ENCODE measurements around the gene CRKL.
"Not testable (repeated sequence)": the region's sequence is repeated elsewhere in the genome, so short reads cannot be mapped to it uniquely, and the experiment has no call there.

Gene CRKL

DNA sequence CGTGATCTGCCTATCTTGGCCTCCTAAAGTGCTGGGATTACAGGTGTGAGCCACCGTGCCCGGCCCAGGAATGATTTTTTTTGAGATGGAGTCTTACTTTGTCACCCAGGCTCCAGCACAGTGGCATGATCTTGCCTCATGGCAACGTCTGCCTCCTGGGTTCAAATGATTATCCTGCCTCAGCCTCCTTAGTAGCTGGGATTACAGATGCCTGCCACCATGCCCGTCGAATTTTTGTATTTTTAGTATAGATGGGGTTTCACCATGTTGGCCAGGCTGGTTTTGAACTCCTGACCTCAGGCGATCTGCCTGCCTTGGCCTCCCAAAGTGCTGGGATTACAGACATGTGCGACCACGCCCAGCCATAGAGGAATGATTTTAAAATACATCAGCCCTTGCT is 17.8 kb downstream of the CRKL start:
- not testable (repeated sequence) for DNase-seq

DNA sequence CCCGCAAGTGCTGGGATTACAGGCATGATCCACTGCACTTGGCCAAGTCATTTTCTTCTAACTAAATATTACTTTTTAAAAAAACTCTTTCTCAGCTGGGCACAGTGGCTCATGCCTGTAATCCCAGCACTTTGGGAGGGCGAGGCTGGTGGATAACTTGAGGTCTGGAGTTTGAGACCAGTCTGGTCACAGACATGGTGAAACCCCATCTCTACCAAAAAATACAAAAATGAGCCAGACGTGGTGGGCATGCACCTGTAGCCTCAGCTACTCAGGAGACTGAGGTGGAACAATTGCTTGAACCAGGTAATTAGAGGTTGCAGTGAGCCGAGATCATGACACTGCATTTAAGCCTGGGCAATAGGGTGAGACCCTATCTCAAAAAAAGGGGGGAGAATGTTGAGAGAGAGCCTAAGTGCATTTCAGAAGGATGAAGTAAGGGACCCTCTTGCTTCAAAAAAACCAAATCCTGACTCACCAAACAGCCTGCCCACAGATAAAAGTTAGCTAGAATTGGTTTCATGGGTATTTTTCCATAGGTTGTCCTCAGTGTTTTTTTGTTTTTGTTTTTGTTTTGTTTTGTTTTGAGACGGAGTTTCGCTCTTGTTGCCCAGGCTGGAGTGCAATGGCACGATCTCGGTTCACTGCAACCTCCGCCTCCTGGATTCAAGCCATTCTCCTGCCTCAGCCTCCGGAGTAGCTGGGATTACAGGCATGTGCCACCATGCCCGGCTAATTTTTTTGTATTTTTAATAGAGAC is 18.8 kb downstream of the CRKL start:
- DNase-seq, result not testable (repeated sequence)

DNA sequence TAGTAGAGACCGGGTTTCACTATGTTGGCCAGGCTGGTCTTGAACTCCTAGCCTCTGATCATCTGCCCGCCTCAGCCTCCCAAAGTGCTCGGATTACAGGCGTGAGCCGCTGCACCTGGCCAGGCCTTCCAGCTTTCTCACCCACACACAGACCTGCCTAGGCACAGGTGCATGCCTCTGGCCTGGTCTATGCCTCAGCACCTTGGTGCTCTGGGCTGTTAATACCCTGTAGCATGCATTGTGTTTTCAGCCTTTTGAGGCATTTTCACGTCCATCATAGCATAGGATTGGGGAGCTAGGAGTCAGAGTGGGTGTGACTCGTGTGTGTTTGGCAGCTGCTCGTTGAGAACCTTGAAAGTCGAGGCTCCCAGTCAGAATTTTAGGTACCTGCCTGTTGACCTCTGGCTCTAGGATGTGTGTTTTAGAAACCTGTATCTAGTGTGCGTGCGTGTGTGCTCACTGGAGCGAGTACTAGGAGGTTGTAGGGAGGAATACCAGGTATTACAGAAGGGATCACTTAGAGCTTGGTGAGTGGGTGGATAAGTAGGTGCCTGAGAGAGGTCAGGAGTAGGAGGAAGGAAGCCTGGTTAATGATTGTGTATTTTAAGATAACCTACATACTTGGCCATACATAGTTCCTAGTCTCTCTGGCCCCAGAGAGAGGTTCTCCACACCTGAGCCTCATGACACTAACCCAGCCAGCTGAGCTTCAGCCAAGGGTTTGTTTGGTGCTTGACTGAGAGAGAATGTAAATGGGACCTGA is 20.0 kb downstream of the CRKL start:
- DNase-seq, result no peak

DNA sequence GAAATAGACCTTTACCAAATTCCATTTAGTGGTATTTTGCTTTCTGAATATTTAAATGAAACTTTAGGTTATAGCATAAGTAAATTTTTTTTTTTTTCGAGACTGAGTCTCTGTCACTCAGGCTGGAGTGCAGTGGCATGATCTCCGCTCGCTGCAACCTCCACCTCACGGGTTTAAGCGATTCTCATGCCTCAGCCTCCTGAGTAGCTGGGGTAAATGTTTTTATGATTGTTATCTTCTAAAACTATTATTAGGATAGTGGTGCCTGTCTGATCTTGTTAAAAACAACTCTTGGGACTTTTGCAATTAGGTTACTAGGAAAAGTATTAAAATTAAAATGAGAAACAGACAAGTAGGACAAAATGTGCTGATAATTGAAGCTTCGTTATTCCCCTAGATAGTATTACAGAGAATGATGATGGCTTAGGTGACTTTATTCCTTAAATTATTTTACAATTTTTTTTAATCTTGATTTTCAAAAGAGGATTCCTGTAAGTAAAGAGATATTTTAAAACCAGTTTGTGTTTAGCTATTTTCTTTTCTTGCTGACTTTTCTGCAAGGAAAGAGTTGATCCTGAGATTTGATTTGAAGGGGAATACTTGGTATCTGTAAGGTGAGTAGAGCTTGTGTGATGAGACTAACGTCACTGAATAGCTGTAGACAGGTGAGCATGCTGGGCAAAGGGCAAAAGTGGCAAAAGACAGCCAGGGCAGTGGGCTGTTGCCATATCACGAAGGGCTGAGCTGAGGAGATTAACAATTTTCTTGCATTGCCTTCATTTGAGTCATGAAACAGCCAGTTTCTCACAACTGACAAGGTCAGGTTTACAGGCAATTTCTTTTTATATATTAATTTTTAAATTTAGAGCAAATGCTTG is 20.8 kb downstream of the CRKL start:
- DNase-seq, result no peak

DNA sequence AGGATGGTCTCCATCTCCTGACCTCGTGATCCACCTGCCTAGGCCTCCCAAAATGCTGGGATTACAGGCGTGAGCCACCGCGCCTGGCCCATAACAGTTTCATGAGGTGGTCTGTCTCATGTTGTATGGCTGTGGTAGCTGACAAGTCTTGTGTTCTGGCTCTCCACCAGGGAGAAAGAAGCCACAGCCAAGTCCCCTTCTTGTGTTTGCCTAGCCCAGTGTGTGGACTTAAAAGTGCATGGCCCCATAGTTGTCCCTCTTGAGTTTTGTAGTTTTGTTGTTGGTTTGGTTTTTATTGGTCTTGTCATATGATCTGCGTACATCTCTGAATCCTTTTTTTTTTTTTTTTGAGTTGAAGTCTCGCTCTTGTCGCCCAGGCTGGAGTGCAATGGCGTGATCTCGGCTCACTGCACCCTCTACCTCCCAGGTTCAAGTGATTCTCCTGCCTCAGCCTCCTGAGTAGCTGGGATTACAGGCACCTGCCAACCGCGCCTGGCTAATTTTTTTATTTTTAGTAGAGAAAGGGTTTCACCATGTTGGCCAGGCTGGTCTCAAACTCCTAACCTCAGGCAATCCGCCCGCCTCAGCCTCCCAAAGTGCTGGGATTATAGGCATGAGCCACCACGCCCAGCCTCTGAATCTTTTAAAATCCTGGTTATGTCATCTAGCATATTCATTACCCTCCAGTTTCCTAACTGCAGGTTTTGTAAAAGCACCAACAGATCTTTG is 22.4 kb downstream of the CRKL start:
- DNase-seq, result not testable (repeated sequence)

DNA sequence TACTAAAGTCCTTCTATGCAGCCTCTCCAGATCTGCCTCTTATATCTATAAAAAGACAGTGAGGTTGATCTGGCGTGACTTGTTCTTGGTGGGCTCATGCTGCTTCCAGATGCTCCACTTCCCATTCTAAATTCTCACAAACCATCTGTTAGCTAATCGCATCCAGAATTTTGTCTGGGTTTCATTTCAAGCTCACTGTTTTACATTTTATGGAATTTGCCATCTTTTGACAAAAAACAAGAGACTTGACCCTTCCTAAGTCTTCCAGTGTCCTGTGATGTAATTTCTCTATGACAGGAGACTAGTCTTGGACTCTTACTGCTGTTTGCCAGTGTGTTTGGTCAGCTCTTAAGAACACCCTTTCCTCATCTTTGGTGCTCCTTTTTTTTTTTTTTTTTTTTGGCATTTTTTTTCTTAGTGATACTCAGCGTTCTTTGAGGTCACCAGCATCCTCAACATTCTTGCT is 23.0 kb downstream of the CRKL start:
- no peak for DNase-seq

DNA sequence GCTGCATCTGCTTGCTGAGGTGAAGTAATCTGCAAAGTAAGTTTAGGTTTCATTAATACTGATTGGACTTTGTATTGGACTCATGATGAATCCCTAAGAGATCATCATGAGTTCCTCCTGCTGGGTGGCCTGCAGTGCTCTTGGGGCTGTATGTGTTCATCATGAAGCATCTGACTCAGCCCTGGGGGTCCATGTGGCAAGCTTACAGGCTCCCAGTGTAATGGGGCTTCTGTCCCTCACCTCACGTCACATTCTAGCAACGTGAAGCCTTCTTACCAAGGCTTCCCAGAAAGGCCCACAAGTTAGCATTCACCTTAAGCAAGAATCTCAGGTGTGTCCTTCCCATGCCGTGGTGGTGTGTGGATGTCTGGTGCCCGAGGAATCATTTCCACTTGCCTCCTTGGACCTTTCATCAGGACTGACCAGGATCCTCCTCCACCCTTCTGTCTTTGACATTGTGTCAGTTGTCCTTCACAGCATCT is 23.7 kb downstream of the CRKL start:
- DNase-seq, result no peak

DNA sequence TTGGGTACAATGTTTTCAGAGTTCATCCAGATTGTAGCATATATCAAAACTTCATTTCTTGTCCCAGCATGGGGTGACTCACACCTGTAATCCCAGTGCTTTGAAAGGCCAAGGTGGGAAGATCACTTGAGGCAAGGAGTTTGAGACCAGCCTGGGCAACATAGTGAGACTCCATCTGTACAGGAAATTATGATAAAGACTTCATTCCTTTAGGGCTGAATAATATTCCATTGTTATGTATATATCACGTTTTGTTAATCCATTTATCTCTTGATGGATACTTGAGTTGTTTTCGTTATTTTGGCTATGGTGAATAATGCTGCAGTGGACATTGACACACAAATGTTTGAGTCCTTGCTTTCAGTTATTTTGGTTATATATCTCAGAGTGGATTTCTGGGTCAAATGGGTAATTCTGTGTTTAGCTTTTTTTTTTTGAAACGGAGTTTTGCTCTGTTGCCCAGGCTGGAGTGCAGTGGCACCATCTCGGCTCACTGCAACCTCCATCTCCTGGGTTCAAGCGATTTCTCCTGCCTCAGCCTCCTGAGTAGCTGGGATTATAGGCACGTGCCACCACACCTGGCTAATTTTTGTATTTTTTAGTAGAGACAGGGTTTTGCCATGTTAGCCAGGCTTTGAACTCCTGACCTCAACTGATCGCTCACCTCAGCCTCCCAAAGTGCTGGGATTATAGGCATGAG is 25.1 kb downstream of the CRKL start:
- not testable (repeated sequence) for DNase-seq

DNA sequence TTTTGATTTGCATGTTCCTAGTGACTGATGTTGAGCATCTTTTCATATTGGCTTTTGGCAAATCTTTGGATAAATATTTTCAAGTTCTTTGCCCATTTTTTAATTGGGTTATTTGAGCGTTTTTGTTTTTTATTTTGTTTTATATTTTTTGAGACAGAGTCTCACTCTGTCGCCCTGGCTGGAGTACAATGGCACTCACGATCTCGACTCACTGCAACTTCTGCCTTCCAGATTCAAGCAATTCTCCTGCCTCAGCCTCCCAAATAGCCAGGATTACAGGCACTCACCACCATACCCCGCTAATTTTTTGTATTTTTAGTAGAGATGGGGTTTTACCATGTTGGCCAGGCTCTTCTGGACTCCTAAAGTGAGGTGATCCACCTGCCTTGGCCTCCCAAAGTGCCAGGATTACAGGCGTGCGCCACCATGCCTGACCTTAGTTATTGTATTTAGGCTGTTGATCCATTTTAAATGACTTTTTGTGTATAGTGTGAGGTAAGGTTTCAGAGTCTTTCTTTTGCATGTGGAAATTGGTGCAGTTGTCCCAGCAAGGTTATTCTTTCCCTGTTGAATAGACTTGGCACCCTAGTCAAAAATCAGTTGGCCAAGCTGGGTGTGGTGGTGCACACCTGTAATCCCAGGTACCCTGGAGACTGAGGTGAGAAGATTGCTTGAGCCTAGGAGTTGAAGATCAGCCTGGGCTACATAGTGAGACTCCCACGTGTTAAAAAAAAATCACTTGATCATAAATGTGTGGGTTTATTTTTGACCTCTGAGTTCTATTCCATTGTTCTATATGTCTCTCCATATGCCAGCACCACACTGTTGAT is 26.1 kb downstream of the CRKL start:
- no peak for DNase-seq

DNA sequence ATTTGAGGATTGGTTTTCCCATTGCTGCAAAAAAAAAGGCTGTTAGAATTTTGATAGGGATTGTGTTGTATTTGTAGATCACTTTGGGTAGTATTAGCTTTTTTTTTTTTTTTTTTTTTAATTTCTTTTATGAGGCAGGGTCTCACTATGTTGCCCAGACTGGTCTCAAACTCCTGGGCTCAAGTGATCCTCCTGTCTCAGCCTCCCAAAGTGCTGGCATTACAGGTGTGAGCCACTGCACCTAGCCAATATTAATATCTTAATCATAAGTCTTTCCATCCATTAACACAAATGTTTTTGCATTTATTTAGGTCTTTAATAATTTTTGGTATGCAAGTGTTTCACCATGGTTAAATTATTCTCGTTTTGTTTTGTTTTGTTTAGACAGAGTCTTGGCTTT is 26.8 kb downstream of the CRKL start:
- no peak for DNase-seq

DNA sequence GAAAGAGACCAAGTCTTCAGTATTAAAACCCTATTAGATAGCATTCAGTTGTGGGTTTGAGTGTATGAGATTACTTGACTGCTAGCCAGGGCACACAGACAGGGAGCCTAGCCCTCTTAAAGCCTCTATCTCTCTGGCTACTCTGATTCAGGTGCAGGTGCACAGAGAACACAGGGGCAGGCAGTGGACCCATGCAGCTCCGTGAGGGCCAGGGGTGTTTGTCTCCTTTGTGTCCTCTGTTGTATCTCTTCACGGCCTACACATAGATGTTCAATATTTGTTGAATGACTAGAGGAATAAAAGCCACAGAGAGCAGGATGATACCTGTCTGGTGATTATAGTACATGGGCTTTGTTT is 28.3 kb downstream of the CRKL start:
- no peak for DNase-seq

DNA sequence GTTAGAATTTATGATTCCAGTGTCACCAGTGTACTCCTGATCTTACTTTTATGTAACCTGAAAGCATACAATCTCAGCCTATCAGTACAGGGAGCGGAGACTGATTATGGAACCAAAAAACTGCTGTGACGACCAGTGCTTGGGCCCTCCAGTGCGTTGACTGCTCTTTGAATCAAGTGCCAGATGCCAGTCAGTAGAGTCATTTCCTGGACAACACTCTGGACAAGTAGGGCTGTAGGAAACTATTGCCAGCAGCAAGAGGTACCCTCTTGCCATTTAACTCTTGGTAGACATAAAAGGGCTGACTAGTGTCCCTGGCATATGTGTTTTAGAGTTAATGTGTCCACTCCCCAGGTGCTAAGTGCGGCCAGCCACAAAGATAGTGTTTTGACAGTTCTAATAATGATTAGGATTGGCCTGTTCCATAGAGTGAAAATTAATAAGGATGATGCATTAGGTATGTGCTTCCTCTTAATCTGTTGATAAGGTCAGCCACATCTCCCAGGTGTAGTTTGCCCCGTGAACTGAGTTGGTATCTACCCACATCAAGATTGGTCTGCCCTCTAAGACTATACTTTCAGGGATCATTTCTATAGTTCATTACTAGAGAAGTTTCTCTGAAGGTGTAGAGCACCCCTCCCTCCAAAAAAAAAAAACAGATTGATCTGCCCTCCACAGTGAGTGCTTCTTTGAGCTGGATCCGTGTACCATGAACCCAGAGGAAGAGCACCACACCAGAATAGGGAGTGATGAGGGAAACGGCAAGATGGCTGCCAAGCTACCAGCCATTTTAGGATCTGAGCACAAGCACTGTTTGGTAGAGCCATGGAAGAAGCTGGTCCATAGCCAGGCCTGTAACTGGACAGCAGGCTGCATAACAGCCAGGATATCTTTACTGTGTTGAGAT is 29.1 kb downstream of the CRKL start:
- no peak for DNase-seq

DNA sequence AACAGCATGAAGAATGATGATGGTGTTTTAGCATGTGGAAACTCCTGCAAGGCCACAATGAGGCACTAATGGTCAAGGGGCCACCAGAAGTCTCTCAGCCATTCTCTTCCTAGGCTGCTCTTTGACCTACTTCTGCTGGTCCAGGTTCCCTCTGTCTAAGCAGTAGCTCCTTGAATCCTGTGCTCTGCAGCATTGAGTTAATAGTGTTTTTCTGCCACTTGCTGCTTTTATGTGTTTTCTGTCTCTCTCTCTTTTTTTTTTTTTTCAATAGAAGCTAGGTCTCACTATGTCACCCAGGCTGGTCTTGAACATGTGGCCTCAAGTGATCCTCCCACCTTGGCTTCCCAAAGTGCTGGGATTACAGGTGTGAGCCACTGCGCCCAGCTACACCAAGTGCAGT is 29.8 kb downstream of the CRKL start:
- DNase-seq, result no peak

DNA sequence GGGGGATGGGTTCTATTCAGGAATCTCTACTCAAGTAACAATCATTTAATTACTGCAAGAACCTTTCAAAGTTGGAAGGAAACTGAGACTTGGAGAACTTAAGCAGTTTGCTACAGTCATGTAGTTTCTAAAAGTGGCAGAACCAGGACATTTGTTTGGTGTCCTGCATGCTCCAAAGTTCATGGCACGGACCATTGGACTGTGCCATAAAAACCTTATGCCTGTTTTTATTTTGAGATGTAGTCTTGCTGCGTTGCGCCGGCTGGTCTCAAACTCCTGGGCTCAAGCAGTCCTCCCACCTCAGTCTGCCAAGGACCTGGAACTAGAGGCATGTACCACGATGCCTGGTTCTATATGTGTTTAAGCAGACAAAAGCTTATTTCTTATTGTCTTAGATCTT is 31.2 kb downstream of the CRKL start:
- DNase-seq, result no peak

DNA sequence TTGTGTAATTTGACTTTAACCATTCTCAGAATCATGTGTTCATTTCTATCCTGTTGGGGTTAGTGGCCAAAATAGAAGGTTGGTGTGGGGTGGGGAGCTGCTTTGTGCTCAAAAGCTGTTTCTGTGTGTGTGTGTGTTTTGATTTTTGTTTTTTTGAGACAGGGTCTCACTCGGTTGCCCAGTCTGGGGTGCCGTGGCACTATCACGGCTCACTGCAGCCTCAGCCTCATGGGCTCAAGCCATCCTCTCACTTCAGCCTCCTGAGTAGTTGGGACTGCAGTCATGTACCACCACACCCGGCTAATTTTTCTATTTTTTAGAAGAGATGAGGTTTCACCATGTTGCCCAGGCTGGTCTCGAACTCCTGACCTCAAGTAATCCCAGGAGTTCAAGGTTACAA is 31.8 kb downstream of the CRKL start:
- no peak for DNase-seq

DNA sequence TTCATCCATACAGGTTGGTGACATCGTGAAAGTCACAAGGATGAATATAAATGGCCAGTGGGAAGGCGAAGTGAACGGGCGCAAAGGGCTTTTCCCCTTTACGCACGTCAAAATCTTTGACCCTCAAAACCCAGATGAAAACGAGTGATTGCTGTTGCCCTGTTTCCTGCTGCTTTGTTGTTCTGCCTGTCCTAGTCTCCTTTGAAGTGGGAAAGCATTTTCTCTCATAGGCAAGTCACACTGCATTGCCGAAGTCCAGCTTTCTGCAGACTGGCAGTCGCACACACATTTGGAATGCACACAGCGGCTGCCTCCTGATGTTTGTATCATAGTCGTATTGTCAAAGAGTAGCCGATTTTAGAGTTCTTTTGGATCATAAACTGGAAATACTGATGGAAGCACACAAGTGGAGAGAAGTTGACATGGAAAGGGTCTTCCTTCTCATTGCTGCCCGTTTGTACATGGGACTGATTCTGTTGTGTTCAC is 32.5 kb downstream of the CRKL start:
- no peak for DNase-seq

DNA sequence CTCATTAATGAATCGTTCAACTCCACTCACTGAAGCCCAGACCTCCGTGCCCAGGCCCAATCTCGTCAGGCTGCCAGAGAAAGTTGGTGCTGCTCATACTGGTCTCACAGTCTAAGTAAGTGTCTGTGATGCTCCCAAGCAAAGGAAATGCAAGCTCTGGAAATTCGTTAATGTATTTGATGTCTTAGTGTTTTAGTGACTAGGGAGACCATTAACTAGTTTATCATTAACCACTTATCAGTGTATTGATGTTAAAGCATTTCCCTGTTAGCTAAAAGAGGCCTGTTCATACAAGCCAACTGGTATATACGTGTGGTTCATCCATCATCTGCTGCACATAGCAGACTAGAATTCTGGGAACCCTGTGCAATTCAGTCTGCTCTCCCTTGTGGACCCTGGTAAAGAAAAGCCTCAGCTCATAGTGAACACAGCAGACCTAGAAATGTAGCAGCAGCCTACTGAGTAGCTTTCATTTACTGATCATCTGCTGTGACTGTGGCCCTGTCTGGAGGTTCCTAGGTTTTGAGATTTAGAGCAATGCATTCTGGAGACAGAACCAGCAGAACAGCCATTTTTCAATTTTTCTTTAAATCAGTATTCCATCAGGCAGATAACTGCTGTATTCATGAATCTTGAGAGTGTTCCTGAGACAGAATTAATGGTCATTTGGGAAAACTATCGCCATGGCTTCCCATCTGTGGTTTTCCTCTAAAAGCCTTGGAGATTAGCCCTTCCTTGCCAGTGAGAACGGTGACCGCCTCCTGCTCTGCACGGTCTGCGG is 34.1 kb downstream of the CRKL start:
- no peak for DNase-seq

DNA sequence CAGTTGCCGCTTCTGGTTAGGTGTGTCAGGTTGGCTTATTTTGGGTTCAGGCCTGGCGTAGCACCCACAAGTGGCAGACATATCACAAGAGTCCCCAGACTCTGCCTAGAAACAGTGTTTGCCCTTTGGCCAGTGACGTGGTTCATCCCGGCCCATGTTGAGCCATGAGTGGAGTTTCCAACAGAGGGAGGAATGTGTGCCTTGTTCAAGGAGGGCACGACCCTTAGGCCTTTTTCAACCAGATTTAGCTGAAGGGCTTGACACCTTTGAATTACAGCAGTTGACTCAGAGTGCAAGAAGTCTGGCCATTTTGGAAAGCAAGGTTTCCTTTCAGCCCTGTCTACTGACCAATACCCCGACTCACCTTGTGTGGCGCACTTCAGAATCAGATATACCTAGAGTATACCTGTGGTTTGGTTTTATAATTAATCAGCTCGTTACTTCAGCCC is 34.7 kb downstream of the CRKL start:
- DNase-seq, result no peak
